ENCODE data around the gene CEP152.
A peak's percentile ranks its signal among the peaks of the same experiment; 100 is the strongest.

The CEP152 gene

GRCh38 chr15:48806151-48806550 is 4.7 kb downstream of the CEP152 start:
- peaks cover 0 to 4% of the 10 kb centered on the region in 2 donors for H3K36me3 ChIP-seq (ENCODE audit: control insufficient read depth in 1 of 2, insufficient read depth in 2 of 2, low read length in 2 of 2)

DNA sequence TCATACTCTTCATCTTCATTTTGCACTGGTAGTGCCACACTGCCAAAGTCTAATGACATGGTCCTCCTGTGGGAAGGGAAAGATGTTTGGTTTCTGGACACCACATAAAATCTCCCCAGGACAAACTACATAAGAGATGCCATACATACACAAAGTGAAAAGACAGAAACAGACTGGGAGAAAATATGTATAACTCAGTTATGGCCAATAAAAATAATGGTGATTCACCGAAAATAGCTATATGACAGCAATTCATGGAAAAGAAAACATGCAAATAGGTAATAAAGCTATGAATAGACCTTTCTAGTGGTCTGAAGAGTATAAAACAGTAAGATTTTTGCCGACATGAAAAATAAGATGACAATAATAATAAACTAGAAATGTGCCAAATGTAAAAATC is 5.3 kb downstream of the CEP152 start:
- H3K27ac ChIP-seq (ENCODE audit: low read length): no peak overlapping the region

More at GRCh38 chr15:48806151-48806550, 4.7 kb downstream of the CEP152 start:
- no peak overlapping the region for H3K4me3 ChIP-seq (ENCODE audit: low read depth in 1 of 2, low read length in 2 of 2)
- H3K27me3 ChIP-seq (ENCODE audit: low read depth, low read length): no peaks in the 10 kb centered on the region
- peaks cover 0 to 6% of the 10 kb centered on the region in 2 donors for H3K4me1 ChIP-seq (ENCODE audit: control insufficient read depth in 1 of 2, insufficient read depth in 2 of 2, low read length in 2 of 2)
- no peaks in the 10 kb centered on the region for H3K9me3 ChIP-seq (ENCODE audit: control insufficient read depth in 1 of 2, low read length in 2 of 2)
- H3K27ac ChIP-seq (ENCODE audit: low read length): no peak overlapping the region

DNA sequence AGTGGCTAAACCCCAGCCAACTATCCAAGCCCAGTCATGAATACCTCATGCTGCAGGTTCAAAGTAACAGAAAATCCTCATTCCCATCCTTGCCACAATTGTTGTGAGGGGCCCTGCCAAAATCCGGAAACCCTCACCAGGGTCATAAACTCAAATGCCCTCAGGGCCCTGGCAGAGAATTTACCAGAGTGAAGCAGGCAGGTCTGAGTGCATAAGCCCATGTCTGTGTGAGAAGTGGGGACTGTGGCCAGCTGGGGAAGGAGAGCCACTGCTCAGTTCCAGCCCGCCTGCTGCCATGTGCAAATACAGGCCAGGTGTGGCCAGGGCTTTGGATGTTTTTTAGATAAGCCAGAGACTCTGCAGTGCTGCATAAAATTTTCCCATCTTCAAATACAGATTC is 7.0 kb downstream of the CEP152 start:
- H3K9me3 ChIP-seq (ENCODE audit: control insufficient read depth in 1 of 2, low read length in 2 of 2): no peaks in the 10 kb centered on the region
- no peaks in the 10 kb centered on the region for H3K27me3 ChIP-seq (ENCODE audit: low read depth, low read length)

More for the DNA sequence above, 5.3 kb downstream of the CEP152 start:
- no peaks in the 10 kb centered on the region for H3K27me3 ChIP-seq (ENCODE audit: low read depth, low read length)
- no peaks in the 10 kb centered on the region for H3K9me3 ChIP-seq (ENCODE audit: control insufficient read depth in 1 of 2, low read length in 2 of 2)
- H3K4me3 ChIP-seq (ENCODE audit: low read depth in 1 of 2, low read length in 2 of 2): no peak overlapping the region
- peaks cover 0 to 4% of the 10 kb centered on the region in 2 donors for H3K4me1 ChIP-seq (ENCODE audit: control insufficient read depth in 1 of 2, insufficient read depth in 2 of 2, low read length in 2 of 2)
- H3K36me3 ChIP-seq (ENCODE audit: control insufficient read depth in 1 of 2, insufficient read depth in 2 of 2, low read length in 2 of 2): peaks cover 0 to 4% of the 10 kb centered on the region in 2 donors

DNA sequence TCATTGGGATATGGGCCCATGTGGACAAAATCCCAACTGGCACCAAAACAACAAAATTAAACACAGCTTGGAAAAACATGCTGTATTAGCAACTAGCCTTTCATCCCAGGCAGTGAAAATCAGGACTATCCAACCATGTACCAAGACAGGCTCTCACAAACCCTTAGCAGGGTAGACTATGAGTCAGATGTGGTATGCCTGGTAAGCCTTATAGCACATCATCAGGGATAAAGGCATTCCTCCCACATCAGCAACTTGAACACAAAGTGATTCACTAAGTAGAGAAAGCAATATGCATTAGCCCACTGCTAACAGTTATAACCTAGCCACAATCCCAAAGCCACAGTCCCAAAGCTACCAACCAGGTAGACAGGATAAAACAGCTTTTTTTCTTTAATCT is 8.0 kb downstream of the CEP152 start:
- H3K9me3 ChIP-seq (ENCODE audit: control insufficient read depth in 1 of 2, low read length in 2 of 2): no peaks in the 10 kb centered on the region

More for the DNA sequence above, 7.0 kb downstream of the CEP152 start:
- H3K4me1 ChIP-seq (ENCODE audit: control insufficient read depth in 1 of 2, insufficient read depth in 2 of 2, low read length in 2 of 2): no peaks in the 10 kb centered on the region
- no peak overlapping the region for H3K27ac ChIP-seq (ENCODE audit: low read length)
- no peak overlapping the region for H3K4me3 ChIP-seq (ENCODE audit: low read depth in 1 of 2, low read length in 2 of 2)
- peaks cover 0 to 4% of the 10 kb centered on the region in 2 donors for H3K36me3 ChIP-seq (ENCODE audit: control insufficient read depth in 1 of 2, insufficient read depth in 2 of 2, low read length in 2 of 2)

GRCh38 chr15:48802257-48802656 is 8.6 kb downstream of the CEP152 start:
- no peaks in the 10 kb centered on the region for H3K27me3 ChIP-seq (ENCODE audit: low read depth, low read length)
- H3K4me1 ChIP-seq (ENCODE audit: control insufficient read depth in 1 of 2, insufficient read depth in 2 of 2, low read length in 2 of 2): no peaks in the 10 kb centered on the region
- no peak overlapping the region for H3K27ac ChIP-seq (ENCODE audit: low read length)
- H3K36me3 ChIP-seq (ENCODE audit: control insufficient read depth in 1 of 2, insufficient read depth in 2 of 2, low read length in 2 of 2): peaks cover 0 to 4% of the 10 kb centered on the region in 2 donors
- H3K9me3 ChIP-seq (ENCODE audit: control insufficient read depth in 1 of 2, low read length in 2 of 2): no peaks in the 10 kb centered on the region
- H3K4me3 ChIP-seq (ENCODE audit: low read depth in 1 of 2, low read length in 2 of 2): no peak overlapping the region

More for the DNA sequence above, 8.0 kb downstream of the CEP152 start:
- H3K4me1 ChIP-seq (ENCODE audit: control insufficient read depth in 1 of 2, insufficient read depth in 2 of 2, low read length in 2 of 2): no peaks in the 10 kb centered on the region
- no peaks in the 10 kb centered on the region for H3K27me3 ChIP-seq (ENCODE audit: low read depth, low read length)
- peaks cover 0 to 4% of the 10 kb centered on the region in 2 donors for H3K36me3 ChIP-seq (ENCODE audit: control insufficient read depth in 1 of 2, insufficient read depth in 2 of 2, low read length in 2 of 2)
- no peak overlapping the region for H3K27ac ChIP-seq (ENCODE audit: low read length)
- no peak overlapping the region for H3K4me3 ChIP-seq (ENCODE audit: low read depth in 1 of 2, low read length in 2 of 2)

DNA sequence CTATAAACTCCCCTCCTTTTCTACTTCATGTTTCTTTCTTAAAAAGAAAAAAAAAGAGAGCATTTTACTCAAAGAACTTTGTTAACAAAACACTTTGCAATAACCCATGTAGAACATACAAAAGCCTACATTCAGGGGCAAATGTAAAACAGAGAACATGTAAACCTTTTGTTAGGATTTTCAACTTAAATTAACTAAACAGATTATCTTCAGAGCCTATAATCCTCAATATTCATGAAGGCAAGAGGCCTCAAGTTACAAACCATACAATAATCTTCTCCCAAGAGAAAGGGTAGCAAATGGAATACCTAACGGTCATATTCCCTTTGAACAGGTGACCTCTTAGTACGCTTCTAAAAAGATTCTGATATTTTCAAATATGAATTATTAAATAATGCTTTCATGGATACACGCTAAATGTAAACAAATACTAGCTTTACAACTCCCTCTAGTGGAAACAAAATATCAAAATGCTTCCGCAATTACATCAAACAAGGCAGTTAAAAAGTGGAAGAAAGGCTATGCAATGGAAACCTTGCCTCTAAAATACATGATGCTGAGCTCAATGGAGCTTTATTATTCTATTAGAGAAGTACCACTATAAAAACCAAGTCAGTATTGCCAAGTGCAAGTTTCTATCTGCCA is 9.9 kb downstream of the CEP152 start:
- Histone ChIP-seq H3K27ac (ENCODE audit: low read length) (no peak overlapping the region), H3K4me1 (ENCODE audit: control insufficient read depth in 1 of 2, insufficient read depth in 2 of 2, low read length in 2 of 2) (peaks cover 0 to 6% of the 10 kb centered on the region in 2 donors), H3K9me3 (ENCODE audit: control insufficient read depth in 1 of 2, low read length in 2 of 2) (no peaks in the 10 kb centered on the region), H3K27me3 (ENCODE audit: low read depth, low read length) (no peaks in the 10 kb centered on the region), H3K36me3 (ENCODE audit: control insufficient read depth in 1 of 2, insufficient read depth in 2 of 2, low read length in 2 of 2) (peaks cover 0 to 4% of the 10 kb centered on the region in 2 donors), H3K4me3 (ENCODE audit: low read depth in 1 of 2, low read length in 2 of 2) (no peak overlapping the region)

- Histone ChIP-seq H3K27me3 (ENCODE audit: low read depth, low read length) (no peaks in the 10 kb centered on the region), H3K36me3 (ENCODE audit: control insufficient read depth in 1 of 2, insufficient read depth in 2 of 2, low read length in 2 of 2) (peaks cover 0 to 4% of the 10 kb centered on the region in 2 donors), H3K4me1 (ENCODE audit: control insufficient read depth in 1 of 2, insufficient read depth in 2 of 2, low read length in 2 of 2) (peaks cover 0 to 6% of the 10 kb centered on the region in 2 donors), H3K9me3 (ENCODE audit: control insufficient read depth in 1 of 2, low read length in 2 of 2) (no peaks in the 10 kb centered on the region), H3K4me3 (ENCODE audit: low read depth in 1 of 2, low read length in 2 of 2) (no peak overlapping the region), H3K27ac (ENCODE audit: low read length) (no peak overlapping the region)
Observed at GRCh38 chr15:48800245-48800644, 10.6 kb downstream of the CEP152 start.

GRCh38 chr15:48798319-48798718 is 12.6 kb downstream of the CEP152 start:
- Histone ChIP-seq H3K27ac (ENCODE audit: low read length) (no peak overlapping the region), H3K4me1 (ENCODE audit: control insufficient read depth in 1 of 2, insufficient read depth in 2 of 2, low read length in 2 of 2) (peaks cover 6 to 9% of the 10 kb centered on the region in 2 donors), H3K27me3 (ENCODE audit: low read depth, low read length) (no peaks in the 10 kb centered on the region), H3K9me3 (ENCODE audit: control insufficient read depth in 1 of 2, low read length in 2 of 2) (no peaks in the 10 kb centered on the region), H3K4me3 (ENCODE audit: low read depth in 1 of 2, low read length in 2 of 2) (no peak overlapping the region), H3K36me3 (ENCODE audit: control insufficient read depth in 1 of 2, insufficient read depth in 2 of 2, low read length in 2 of 2) (peaks cover 0 to 4% of the 10 kb centered on the region in 2 donors)

- H3K27me3 ChIP-seq (ENCODE audit: low read depth, low read length): no peaks in the 10 kb centered on the region
- H3K27ac ChIP-seq (ENCODE audit: low read length): peak overlapping the region; percentile 3
- no peaks in the 10 kb centered on the region for H3K9me3 ChIP-seq (ENCODE audit: control insufficient read depth in 1 of 2, low read length in 2 of 2)
- H3K4me1 ChIP-seq (ENCODE audit: control insufficient read depth in 1 of 2, insufficient read depth in 2 of 2, low read length in 2 of 2): peaks cover 6 to 9% of the 10 kb centered on the region in 2 donors
- no peak overlapping the region for H3K4me3 ChIP-seq (ENCODE audit: low read depth in 1 of 2, low read length in 2 of 2)
- H3K36me3 ChIP-seq (ENCODE audit: control insufficient read depth in 1 of 2, insufficient read depth in 2 of 2, low read length in 2 of 2): peaks cover 0 to 8% of the 10 kb centered on the region in 2 donors
Observed at GRCh38 chr15:48796930-48797329, 13.9 kb downstream of the CEP152 start.

- Histone ChIP-seq H3K4me3 (ENCODE audit: low read depth in 1 of 2, low read length in 2 of 2) (no peak overlapping the region), H3K27ac (ENCODE audit: low read length) (peak overlapping the region; percentile 3), H3K36me3 (ENCODE audit: control insufficient read depth in 1 of 2, insufficient read depth in 2 of 2, low read length in 2 of 2) (peaks cover 0 to 8% of the 10 kb centered on the region in 2 donors), H3K27me3 (ENCODE audit: low read depth, low read length) (no peaks in the 10 kb centered on the region), H3K4me1 (ENCODE audit: control insufficient read depth in 1 of 2, insufficient read depth in 2 of 2, low read length in 2 of 2) (peaks cover 6 to 9% of the 10 kb centered on the region in 2 donors), H3K9me3 (ENCODE audit: control insufficient read depth in 1 of 2, low read length in 2 of 2) (no peaks in the 10 kb centered on the region)
Observed at GRCh38 chr15:48796521-48796920, 14.3 kb downstream of the CEP152 start.

GRCh38 chr15:48795901-48796300 is 15.0 kb downstream of the CEP152 start:
- Histone ChIP-seq H3K27me3 (ENCODE audit: low read depth, low read length) (no peaks in the 10 kb centered on the region), H3K27ac (ENCODE audit: low read length) (no peak overlapping the region), H3K9me3 (ENCODE audit: control insufficient read depth in 1 of 2, low read length in 2 of 2) (no peaks in the 10 kb centered on the region)

DNA sequence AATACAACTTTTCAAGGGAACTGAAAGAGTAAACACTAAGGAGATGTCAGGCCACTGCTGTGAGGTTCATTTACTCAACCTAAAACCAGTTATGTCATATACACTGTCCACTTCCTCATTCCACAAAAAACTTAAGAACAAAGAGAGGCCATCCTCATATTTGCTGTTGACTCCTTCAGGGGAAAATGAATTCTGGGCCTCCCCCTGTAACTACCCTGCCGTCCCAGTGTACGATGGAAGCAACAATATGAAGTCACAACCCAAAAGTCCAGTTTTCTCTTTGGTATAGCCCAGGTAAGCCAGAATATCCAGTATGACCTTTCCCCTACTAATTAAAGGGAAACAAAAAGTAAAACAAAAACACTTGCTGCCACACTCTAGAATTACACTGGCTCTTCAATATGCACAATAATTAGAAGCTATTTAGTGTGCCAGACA is 16.2 kb downstream of the CEP152 start:
- H3K9me3 ChIP-seq (ENCODE audit: control insufficient read depth in 1 of 2, low read length in 2 of 2): no peaks in the 10 kb centered on the region
- peaks cover 0 to 11% of the 10 kb centered on the region in 2 donors for H3K36me3 ChIP-seq (ENCODE audit: control insufficient read depth in 1 of 2, insufficient read depth in 2 of 2, low read length in 2 of 2)
- H3K4me1 ChIP-seq (ENCODE audit: control insufficient read depth in 1 of 2, insufficient read depth in 2 of 2, low read length in 2 of 2): peaks cover 6 to 9% of the 10 kb centered on the region in 2 donors
- no peak overlapping the region for H3K4me3 ChIP-seq (ENCODE audit: low read depth in 1 of 2, low read length in 2 of 2)
- H3K27ac ChIP-seq (ENCODE audit: low read length): peak overlapping the region; percentile 62
- no peaks in the 10 kb centered on the region for H3K27me3 ChIP-seq (ENCODE audit: low read depth, low read length)

More at GRCh38 chr15:48795901-48796300, 15.0 kb downstream of the CEP152 start:
- no peak overlapping the region for H3K4me3 ChIP-seq (ENCODE audit: low read depth in 1 of 2, low read length in 2 of 2)
- H3K4me1 ChIP-seq (ENCODE audit: control insufficient read depth in 1 of 2, insufficient read depth in 2 of 2, low read length in 2 of 2): peaks cover 6 to 9% of the 10 kb centered on the region in 2 donors
- peaks cover 0 to 8% of the 10 kb centered on the region in 2 donors for H3K36me3 ChIP-seq (ENCODE audit: control insufficient read depth in 1 of 2, insufficient read depth in 2 of 2, low read length in 2 of 2)

Data from muscle layer of duodenum (tissue), 2 donors.